ENCODE results near the gene HPS3.

Gene HPS3

GRCh38 chr3:149162007-149162406, 32.6 kb downstream of the HPS3 start:
- peak in 1 of 2 donors; percentile 20 for DNase-seq (ENCODE audit: low read depth in 2 of 2)
- no peak for TF ChIP-seq CTCF (IDR thresholded peaks at IDR 0.05; ENCODE audit: low read depth, low read length)
- H3K4me3 ChIP-seq (replicated peaks in 1 of 2; ENCODE audit: low read depth in 2 of 2, low read length in 2 of 2) = no peak overlapping the region

- no peak overlapping the region for H3K4me3 ChIP-seq (replicated peaks in 1 of 2; ENCODE audit: low read depth in 2 of 2, low read length in 2 of 2)
- DNase-seq (ENCODE audit: low read depth in 2 of 2) = no peak
- TF ChIP-seq CTCF (IDR thresholded peaks at IDR 0.05; ENCODE audit: low read depth, low read length) = no peak
Measured at GRCh38 chr3:149163066-149163465, 33.6 kb downstream of the HPS3 start.

- no peak for DNase-seq (ENCODE audit: low read depth in 2 of 2)
- no peak overlapping the region for H3K4me3 ChIP-seq (replicated peaks in 1 of 2; ENCODE audit: low read depth in 2 of 2, low read length in 2 of 2)
- no peak for TF ChIP-seq CTCF (IDR thresholded peaks at IDR 0.05; ENCODE audit: low read depth, low read length)
Measured at GRCh38 chr3:149167898-149168297, 38.5 kb downstream of the HPS3 start.

- no peak for TF ChIP-seq CTCF (IDR thresholded peaks at IDR 0.05; ENCODE audit: low read depth, low read length)
- DNase-seq (ENCODE audit: low read depth in 2 of 2) = no peak
Measured at GRCh38 chr3:149170672-149171071, 41.2 kb downstream of the HPS3 start.

GRCh38 chr3:149174901-149175300, 45.5 kb downstream of the HPS3 start:
- no peak for DNase-seq (ENCODE audit: low read depth in 2 of 2)
- no peak for TF ChIP-seq CTCF (IDR thresholded peaks at IDR 0.05; ENCODE audit: low read depth, low read length)
- no peak overlapping the region for H3K4me3 ChIP-seq (replicated peaks in 1 of 2; ENCODE audit: low read depth in 2 of 2, low read length in 2 of 2)

More at GRCh38 chr3:149170672-149171071, 41.2 kb downstream of the HPS3 start:
- no peak overlapping the region for H3K4me3 ChIP-seq (replicated peaks in 1 of 2; ENCODE audit: low read depth in 2 of 2, low read length in 2 of 2)

- DNase-seq (ENCODE audit: low read depth in 2 of 2) = no peak
- no peak for TF ChIP-seq CTCF (IDR thresholded peaks at IDR 0.05; ENCODE audit: low read depth, low read length)
- no peak overlapping the region for H3K4me3 ChIP-seq (replicated peaks in 1 of 2; ENCODE audit: low read depth in 2 of 2, low read length in 2 of 2)
Measured at GRCh38 chr3:149177122-149177521, 47.7 kb downstream of the HPS3 start.

- no peak overlapping the region for H3K4me3 ChIP-seq (replicated peaks in 1 of 2; ENCODE audit: low read depth in 2 of 2, low read length in 2 of 2)
- DNase-seq (ENCODE audit: low read depth in 2 of 2) = peak in 1 of 2 donors; percentile 84
- TF ChIP-seq CTCF (IDR thresholded peaks at IDR 0.05; ENCODE audit: low read depth, low read length) = no peak
Measured at GRCh38 chr3:149179220-149179619, 49.8 kb downstream of the HPS3 start.
